Smooth muscle cell (in vitro differentiated cells): Measurements from ENCODE around the gene HMGCR. TPM values are rescaled to one million over a fixed set of nuclear protein-coding genes. Genes with fewer than 3 reads are reported as not detected.

ENCODE experiments used
- DNase-seq: peaks from one replicate; lab custom pipeline; 2025; ENCODE audit not compliant: unreplicated experiment; lab: John Stamatoyannopoulos, UW
- H2AFZ ChIP-seq: fragments of 200-600 bp; sonication (generic); 2 replicates; pipeline ENCODE4 v1.6.0; 2016; ENCODE audit warnings: antibody characterized with exemption, low read depth, mild to moderate bottlenecking
- H3F3A ChIP-seq: fragments of 200-600 bp; sonication (generic); 2 replicates; pipeline ENCODE4 v1.6.0; 2017; ENCODE audit warnings: antibody characterized with exemption, low read depth
- H3K27ac ChIP-seq: fragments of 200-600 bp; sonication (generic); 2 replicates; pipeline ENCODE4 v1.5.1; 2016; ENCODE audit warnings: low read depth, mild to moderate bottlenecking
- H3K27me3 ChIP-seq: fragments of 200-600 bp; sonication (generic); 2 replicates; pipeline ENCODE4 v1.6.1; 2016; ENCODE audit warnings: low read depth, mild to moderate bottlenecking
- H3K36me3 ChIP-seq: fragments of 200-600 bp; sonication (generic); 2 replicates; pipeline ENCODE4 v1.5.1; 2016; ENCODE audit warnings: low read depth
- H3K4me1 ChIP-seq: fragments of 200-600 bp; sonication (generic); 2 replicates; pipeline ENCODE4 v1.5.1; 2016; ENCODE audit warnings: low read depth
- H3K4me2 ChIP-seq: fragments of 200-600 bp; sonication (generic); 2 replicates; pipeline ENCODE4 v1.6.0; 2016; ENCODE audit warnings: mild to moderate bottlenecking
- H3K4me3 ChIP-seq: fragments of 200-600 bp; sonication (generic); 2 replicates; pipeline ENCODE4 v1.5.1; 2016; ENCODE audit warnings: mild to moderate bottlenecking
- H3K79me2 ChIP-seq: fragments of 200-600 bp; sonication (generic); 2 replicates; pipeline ENCODE4 v1.6.0; 2016; ENCODE audit warnings: low read depth, mild to moderate bottlenecking
- H3K9ac ChIP-seq: fragments of 200-600 bp; sonication (generic); 2 replicates; pipeline ENCODE4 v1.6.0; 2016; ENCODE audit warnings: low read depth
- H3K9me3 ChIP-seq: fragments of 200-600 bp; sonication (generic); replicated peaks from 2 replicates; pipeline ENCODE4 v1.5.1; 2016; ENCODE audit warnings: low read depth
- H4K20me1 ChIP-seq: fragments of 200-600 bp; sonication (generic); 2 replicates; pipeline ENCODE4 v1.6.0; 2016; ENCODE audit warnings: low read depth
- WGBS: methylation state at CpG from one replicate; pipeline ENCODE4 v1.1.7; 2016; ENCODE audit warnings: low lambda C conversion rate; 5-methylcytosine and 5-hydroxymethylcytosine counted together
- polyA plus RNA-seq: library from polyadenylated mRNA; unstranded; fragments of >200 nt; fragmentation: Nextera tagmentation; extraction: Ambion mirVana; gene quantifications from 2 replicates; pipeline ENCODE4 v1.2.1, GENCODE V29; 2016
- total RNA-seq: library from RNA; depleted of rRNA; stranded (reverse); fragments of >200 nt; gene quantifications from 2 replicates; pipeline ENCODE4 v1.2.3, GENCODE V29; 2014
- TF ChIP-seq, protein P1 (sequence below): fragments of 200-600 bp; sonication (generic); IDR thresholded peaks from 2 replicates; pipeline ENCODE4 v1.5.1; 2017; ENCODE audit warnings: borderline replicate concordance, mild to moderate bottlenecking, antibody characterized with exemption; ENCODE audit not compliant: insufficient read depth, poor library complexity, severe bottlenecking

HMGCR gene
- total and polyA plus RNA-seq, 2 experiments from 2014 or later: 72.3 to 160 TPM

DNA sequence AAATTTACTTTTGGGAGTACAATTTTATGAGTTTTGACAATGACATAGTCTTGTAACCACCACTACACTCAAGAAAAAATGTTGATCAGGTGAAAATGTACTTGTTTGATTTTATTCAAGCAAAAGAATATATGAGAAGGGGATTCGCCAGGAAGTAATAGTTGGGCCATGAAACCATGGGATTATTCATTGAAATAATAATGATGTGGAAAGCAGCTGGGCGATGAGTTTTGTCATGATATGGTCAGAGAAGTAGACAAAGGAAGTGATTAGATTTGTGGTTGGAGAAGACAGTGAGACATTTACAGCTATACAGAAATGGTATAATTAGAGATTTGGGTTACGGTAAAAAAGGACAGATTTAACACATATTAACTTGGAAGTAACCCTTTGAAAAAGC lies 11.2 kb downstream of the HMGCR start:
- 92% methylated on average over 3 of the region's 3 CpGs for WGBS
- H3K79me2 ChIP-seq: peaks cover 65% of the 10 kb centered on the region
- H3K27me3 ChIP-seq: no peaks in the 10 kb centered on the region
- no peak overlapping the region for H3K9ac ChIP-seq
- peaks cover 98% of the 10 kb centered on the region for H4K20me1 ChIP-seq
- DNase-seq: no peak
- no peak overlapping the region for H3K4me3 ChIP-seq
- peaks cover 54% of the 10 kb centered on the region for H3K36me3 ChIP-seq
- no peaks in the 10 kb centered on the region for H3K9me3 ChIP-seq
- TF ChIP-seq, protein P1, sequence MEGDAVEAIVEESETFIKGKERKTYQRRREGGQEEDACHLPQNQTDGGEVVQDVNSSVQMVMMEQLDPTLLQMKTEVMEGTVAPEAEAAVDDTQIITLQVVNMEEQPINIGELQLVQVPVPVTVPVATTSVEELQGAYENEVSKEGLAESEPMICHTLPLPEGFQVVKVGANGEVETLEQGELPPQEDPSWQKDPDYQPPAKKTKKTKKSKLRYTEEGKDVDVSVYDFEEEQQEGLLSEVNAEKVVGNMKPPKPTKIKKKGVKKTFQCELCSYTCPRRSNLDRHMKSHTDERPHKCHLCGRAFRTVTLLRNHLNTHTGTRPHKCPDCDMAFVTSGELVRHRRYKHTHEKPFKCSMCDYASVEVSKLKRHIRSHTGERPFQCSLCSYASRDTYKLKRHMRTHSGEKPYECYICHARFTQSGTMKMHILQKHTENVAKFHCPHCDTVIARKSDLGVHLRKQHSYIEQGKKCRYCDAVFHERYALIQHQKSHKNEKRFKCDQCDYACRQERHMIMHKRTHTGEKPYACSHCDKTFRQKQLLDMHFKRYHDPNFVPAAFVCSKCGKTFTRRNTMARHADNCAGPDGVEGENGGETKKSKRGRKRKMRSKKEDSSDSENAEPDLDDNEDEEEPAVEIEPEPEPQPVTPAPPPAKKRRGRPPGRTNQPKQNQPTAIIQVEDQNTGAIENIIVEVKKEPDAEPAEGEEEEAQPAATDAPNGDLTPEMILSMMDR: no peak
- no peaks in the 10 kb centered on the region for H3F3A ChIP-seq
- H3K4me2 ChIP-seq: no peak overlapping the region
- H3K27ac ChIP-seq: no peak overlapping the region
- no peak overlapping the region for H2AFZ ChIP-seq
- no peaks in the 10 kb centered on the region for H3K4me1 ChIP-seq

DNA sequence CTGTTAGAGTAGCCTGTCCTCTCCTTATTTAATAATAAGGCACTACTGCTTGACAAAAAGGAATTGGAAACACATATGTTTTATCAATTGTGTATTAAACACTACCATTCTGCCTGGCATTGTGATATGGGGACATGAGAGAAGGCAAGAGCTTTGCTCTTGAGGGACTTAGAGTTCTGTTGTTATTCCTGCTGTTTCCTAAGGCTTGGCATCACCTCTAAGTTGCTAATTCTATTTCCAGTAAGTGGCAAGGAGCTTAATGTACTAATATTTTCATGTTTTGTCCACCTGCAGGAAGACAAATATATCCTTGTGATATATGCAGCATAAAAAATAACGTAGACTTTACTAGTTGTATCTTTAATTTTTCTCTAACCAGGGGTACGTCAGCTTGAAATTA lies 12.6 kb downstream of the HMGCR start:
- Histone ChIP-seq H3K27me3 (no peaks in the 10 kb centered on the region), H2AFZ (no peak overlapping the region), H4K20me1 (peaks cover 98% of the 10 kb centered on the region), H3K4me2 (no peak overlapping the region), H3K4me3 (no peak overlapping the region), H3K36me3 (peaks cover 47% of the 10 kb centered on the region), H3K27ac (no peak overlapping the region), H3K9ac (no peak overlapping the region), H3K79me2 (peaks cover 51% of the 10 kb centered on the region), H3K4me1 (no peaks in the 10 kb centered on the region), H3F3A (no peaks in the 10 kb centered on the region), H3K9me3 (no peaks in the 10 kb centered on the region)
- no peak for DNase-seq
- 96% methylated on average over 2 of the region's 2 CpGs for WGBS
- TF ChIP-seq, protein P1: no peak

DNA sequence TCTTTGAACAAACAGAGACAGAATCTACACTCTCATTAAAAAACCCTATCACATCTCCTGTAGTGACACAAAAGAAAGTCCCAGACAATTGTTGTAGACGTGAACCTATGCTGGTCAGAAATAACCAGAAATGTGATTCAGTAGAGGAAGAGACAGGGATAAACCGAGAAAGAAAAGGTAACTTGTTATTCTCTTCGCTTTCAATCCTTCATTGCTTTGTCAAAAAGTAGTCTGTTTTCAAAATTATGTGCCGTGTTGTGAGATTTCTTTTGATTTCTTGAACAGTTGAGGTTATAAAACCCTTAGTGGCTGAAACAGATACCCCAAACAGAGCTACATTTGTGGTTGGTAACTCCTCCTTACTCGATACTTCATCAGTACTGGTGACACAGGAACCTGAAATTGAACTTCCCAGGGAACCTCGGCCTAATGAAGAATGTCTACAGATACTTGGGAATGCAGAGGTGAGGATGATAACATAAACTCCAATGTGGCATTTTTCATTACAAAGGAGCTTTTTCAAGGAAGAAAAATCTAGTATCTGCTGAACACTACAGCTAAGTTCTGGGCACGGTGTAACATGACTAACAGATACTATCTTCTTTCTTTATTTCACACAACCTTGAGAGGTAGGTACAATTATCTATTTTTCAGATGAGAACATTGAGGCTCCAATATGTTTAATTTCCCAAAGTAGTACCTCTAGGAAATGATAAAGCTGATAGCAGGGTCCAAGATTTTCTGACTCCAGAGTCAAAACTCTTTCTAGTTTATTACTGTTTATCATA lies 14.3 kb downstream of the HMGCR start:
- Histone ChIP-seq H3K4me2 (no peak overlapping the region), H4K20me1 (peaks cover 92% of the 10 kb centered on the region), H3K27ac (no peak overlapping the region), H3F3A (no peaks in the 10 kb centered on the region), H3K36me3 (peaks cover 48% of the 10 kb centered on the region), H3K9me3 (no peaks in the 10 kb centered on the region), H3K27me3 (no peaks in the 10 kb centered on the region), H3K9ac (no peak overlapping the region), H3K79me2 (peaks cover 34% of the 10 kb centered on the region), H3K4me1 (no peaks in the 10 kb centered on the region), H2AFZ (no peak overlapping the region), H3K4me3 (no peak overlapping the region)
- DNase-seq: no peak
- WGBS: 97% methylated on average over 7 of the region's 7 CpGs
- TF ChIP-seq, protein P1: no peak

GRCh38 chr5:75355236-75355635 lies 18.2 kb downstream of the HMGCR start:
- no peak overlapping the region for H3K4me3 ChIP-seq
- peaks cover 11% of the 10 kb centered on the region for H3K79me2 ChIP-seq
- TF ChIP-seq, protein P1: no peak
- no peak overlapping the region for H2AFZ ChIP-seq
- H3F3A ChIP-seq: peaks cover 19% of the 10 kb centered on the region
- peaks cover 63% of the 10 kb centered on the region for H3K36me3 ChIP-seq
- no peaks in the 10 kb centered on the region for H3K9me3 ChIP-seq
- H3K27ac ChIP-seq: no peak overlapping the region
- peaks cover 90% of the 10 kb centered on the region for H4K20me1 ChIP-seq
- H3K9ac ChIP-seq: no peak overlapping the region
- no peaks in the 10 kb centered on the region for H3K4me1 ChIP-seq
- no peak for DNase-seq
- H3K27me3 ChIP-seq: no peaks in the 10 kb centered on the region
- 87% methylated on average over 6 of the region's 6 CpGs for WGBS
- H3K4me2 ChIP-seq: no peak overlapping the region
